Stomach (tissue), 9 donors: ENCODE results near the gene IL1RL2. TPM values are rescaled to one million over a fixed set of nuclear protein-coding genes. Genes with fewer than 3 reads are reported as not detected.

Experiments used
- DNase-seq, 2 donors: peaks; one replicate each; pipeline versions ENCODE4 v3.0.0 to v3.0.0-alpha.2; 2013 to 2019
- H3K27ac ChIP-seq, 5 donors: fragments of 200-600 bp in 4 of 5; sonication (generic) in 4 of 5; one replicate each; pipeline ENCODE4 v1.5.1; 2013 to 2019; ENCODE audit warnings: mild to moderate bottlenecking in 1 of 5, moderate library complexity in 1 of 5
- H3K27me3 ChIP-seq, 3 donors: fragments of 200-600 bp; sonication (generic); one replicate each; pipeline ENCODE4 v1.5.1; 2017 to 2019; ENCODE audit warnings: mixed run types in 1 of 3
- H3K36me3 ChIP-seq, 4 donors: fragments of 200-600 bp; sonication (generic); 1 replicate in 3 of 4; 2 replicates in 1 of 4; pipeline ENCODE4 v1.5.1; 2016 to 2019
- H3K4me1 ChIP-seq, 4 donors: fragments of 200-600 bp; sonication (generic); one replicate each; pipeline ENCODE4 v1.5.1; 2016 to 2019
- H3K4me3 ChIP-seq, 4 donors: fragments of 200-600 bp; sonication (generic) in 3 of 4; one replicate each; pipeline ENCODE4 v1.5.1; 2016 to 2019; ENCODE audit warnings: mild to moderate bottlenecking in 1 of 4
- H3K9me3 ChIP-seq, 4 donors: fragments of 200-600 bp; sonication (generic); one replicate each; pipeline ENCODE4 v1.5.1; 2016 to 2019
- CTCF ChIP-seq, 7 experiments: fragments of 450-650 bp in 4 of 7; fragments of 200-600 bp in 3 of 7; sonication (generic) in 3 of 7; IDR thresholded peaks; one replicate each; pipeline ENCODE4 v1.5.1; 2016 to 2019; ENCODE audit warnings: antibody characterized with exemption in 7 of 7, control low read depth in 2 of 7, mild to moderate bottlenecking in 1 of 7
- EP300 ChIP-seq: sonication (generic); formaldehyde crosslinking; IDR thresholded peaks from one replicate; pipeline ENCODE4 v1.6.1; 2017; ENCODE audit warnings: antibody characterized with exemption
- POLR2A ChIP-seq, 4 donors: fragments of 450-650 bp; IDR thresholded peaks; one replicate each; pipeline ENCODE4 v1.6.1; 2016; ENCODE audit warnings: antibody characterized with exemption in 4 of 4, control low read depth in 2 of 4, mild to moderate bottlenecking in 1 of 4, moderate library complexity in 1 of 4
- POLR2AphosphoS5 ChIP-seq, 3 donors: sonication (generic); formaldehyde crosslinking; IDR thresholded peaks; one replicate each; pipeline ENCODE4 v1.6.1; 2016; ENCODE audit warnings: antibody characterized with exemption in 3 of 3
- WGBS, 5 donors: extraction: QIAGEN DNeasy Blood & Tissue Kit in 3 of 5; methylation state at CpG; one replicate each; pipeline versions ENCODE4 v1.1.5 to v1.1.7; 2013 to 2018; 5-methylcytosine and 5-hydroxymethylcytosine counted together
- intact Hi-C: fragments of 100-400 bp; cut with DNase I; formaldehyde crosslinking; loops from one replicate; pipeline ENCODE4 v1.15.1; 2023; ENCODE audit warnings: low total_unique reads
- polyA plus RNA-seq, 3 donors: library from polyadenylated mRNA; stranded (reverse); fragments of 200-250 nt; gene quantifications; one replicate each; pipeline ENCODE4 v1.2.3, GENCODE V29; 2013
- total RNA-seq, 5 donors: library from RNA; depleted of rRNA; stranded (reverse); fragments of >200 nt; gene quantifications; one replicate each; pipeline versions ENCODE4 v1.1.0 to v1.2.3, GENCODE V29; 2014 to 2016
- donor health status: healthy with polysubstance abuse.
- donor health status: Bipolar disorder and iron deficiency.
- donor health status: healthy.

The IL1RL2 gene
- total and polyA plus RNA-seq, 8 donors = 0.61 to 4.3 (median 2.4) TPM; not detected in 2

- no peaks in the 10 kb centered on the region for H3K9me3 ChIP-seq
- H3K4me3 ChIP-seq = no peak overlapping the region
- intact Hi-C loops = no loop called here
- no peaks in the 10 kb centered on the region for H3K4me1 ChIP-seq
- 82 to 92% (median 86%) methylated on average over 3 of the region's 3 CpGs for WGBS, 5 donors
- no peak overlapping the region for H3K27ac ChIP-seq
- no peak for TF ChIP-seq CTCF (IDR thresholded peaks at IDR 0.05)
- TF ChIP-seq POLR2AphosphoS5 (IDR thresholded peaks at IDR 0.05) = no peak
- TF ChIP-seq EP300 = no peak
- TF ChIP-seq POLR2A (IDR thresholded peaks at IDR 0.05) = no peak
- H3K27me3 ChIP-seq = no peaks in the 10 kb centered on the region
- no peak for DNase-seq
- peaks cover 24 to 85% (median 77%) of the 10 kb centered on the region in 4 donors for H3K36me3 ChIP-seq
These were observed 10.7 kb upstream of the IL1RL2 start for GRCh38 chr2:102176172-102176571.

GRCh38 chr2:102177814-102178478 lies 8.9 kb upstream of the IL1RL2 start:
- peaks cover 0 to 9% (median 2%) of the 10 kb centered on the region in 4 donors for H3K4me1 ChIP-seq
- H3K4me3 ChIP-seq = no peak overlapping the region
- 81 to 98% (median 89%) methylated on average over 7 of the region's 7 CpGs for WGBS, 5 donors
- H3K36me3 ChIP-seq = peaks cover 14 to 68% (median 59%) of the 10 kb centered on the region in 4 donors
- TF ChIP-seq POLR2A (IDR thresholded peaks at IDR 0.05) (no peak), CTCF (IDR thresholded peaks at IDR 0.05) (no peak), POLR2AphosphoS5 (IDR thresholded peaks at IDR 0.05) (no peak), EP300 (no peak)
- no peak for DNase-seq
- no peaks in the 10 kb centered on the region for H3K27me3 ChIP-seq
- intact Hi-C loops = loop anchor here (2.0 kb wide), 1 partner anchor 25 kb away; no protein-coding TSS in a partner anchor
- no peak overlapping the region for H3K27ac ChIP-seq
- no peaks in the 10 kb centered on the region for H3K9me3 ChIP-seq

GRCh38 chr2:102179061-102179460 lies 7.8 kb upstream of the IL1RL2 start:
- TF ChIP-seq POLR2AphosphoS5 (IDR thresholded peaks at IDR 0.05) = no peak
- no peak for TF ChIP-seq POLR2A (IDR thresholded peaks at IDR 0.05)
- no peak for TF ChIP-seq CTCF (IDR thresholded peaks at IDR 0.05)
- TF ChIP-seq EP300 = no peak
- H3K4me3 ChIP-seq = no peak overlapping the region
- H3K27ac ChIP-seq = no peak overlapping the region
- H3K9me3 ChIP-seq = no peaks in the 10 kb centered on the region
- peaks cover 0 to 9% (median 2%) of the 10 kb centered on the region in 4 donors for H3K4me1 ChIP-seq
- intact Hi-C loops = loop anchor here (2.0 kb wide), 1 partner anchor 26 kb away; no protein-coding TSS in a partner anchor
- WGBS, 5 donors = 76 to 81% (median 80%) methylated on average over 3 of the region's 3 CpGs
- H3K27me3 ChIP-seq = no peaks in the 10 kb centered on the region
- H3K36me3 ChIP-seq = peaks cover 12 to 56% (median 48%) of the 10 kb centered on the region in 4 donors
- DNase-seq = no peak

GRCh38 chr2:102179788-102180686 lies 6.8 kb upstream of the IL1RL2 start:
- H3K4me1 ChIP-seq = peaks cover 0 to 9% (median 2%) of the 10 kb centered on the region in 4 donors
- H3K4me3 ChIP-seq = no peak overlapping the region
- intact Hi-C loops = loop anchor here (2.0 to 10.0 kb wide), 2 partner anchors 27 to 55 kb away; no protein-coding TSS in a partner anchor
- peaks cover 11 to 47% (median 38%) of the 10 kb centered on the region in 4 donors for H3K36me3 ChIP-seq
- no peaks in the 10 kb centered on the region for H3K27me3 ChIP-seq
- 90 to 96% (median 91%) methylated on average over 2 of the region's 2 CpGs for WGBS, 5 donors
- DNase-seq = no peak
- no peaks in the 10 kb centered on the region for H3K9me3 ChIP-seq
- TF ChIP-seq POLR2AphosphoS5 (IDR thresholded peaks at IDR 0.05) (no peak), CTCF (IDR thresholded peaks at IDR 0.05) (no peak), POLR2A (IDR thresholded peaks at IDR 0.05) (no peak), EP300 (no peak)
- no peak overlapping the region for H3K27ac ChIP-seq
